Measurements from ENCODE around the gene BRPF1.
"Not testable (repeated sequence)": the region's sequence is repeated elsewhere in the genome, so short reads cannot be mapped to it uniquely, and the experiment has no call there.

Gene BRPF1

DNA sequence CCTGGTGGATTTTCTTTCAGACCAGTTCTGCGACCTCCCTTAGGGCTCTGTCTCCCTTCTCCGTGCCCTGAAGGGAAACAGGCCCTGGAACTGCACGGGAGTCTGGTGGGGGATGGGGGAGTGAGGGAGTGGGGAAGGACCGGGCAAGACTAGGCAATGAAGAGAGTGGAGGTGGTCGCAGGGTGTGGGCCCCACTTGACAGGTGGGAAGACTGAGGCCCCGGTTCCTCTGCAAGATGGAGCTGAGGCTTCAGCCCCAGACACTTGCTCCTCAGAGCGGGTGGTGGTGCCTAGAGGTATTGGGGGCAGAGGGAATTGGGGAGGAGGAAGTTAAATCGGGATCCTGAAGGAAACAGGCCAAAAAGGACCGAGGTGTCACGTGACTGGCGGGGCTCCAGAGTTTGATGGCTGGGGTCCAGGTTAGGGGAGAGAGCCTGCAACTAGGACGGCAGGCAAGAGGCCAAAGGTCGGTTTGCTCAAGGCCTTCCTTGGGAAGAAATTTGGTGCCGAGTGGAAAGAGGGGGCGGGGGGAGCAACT is 38.8 kb downstream of the BRPF1 start:
- no peak for DNase-seq

GRCh38 chr3:9771007-9771406 is 39.5 kb downstream of the BRPF1 start:
- DNase-seq = not testable (repeated sequence)

DNA sequence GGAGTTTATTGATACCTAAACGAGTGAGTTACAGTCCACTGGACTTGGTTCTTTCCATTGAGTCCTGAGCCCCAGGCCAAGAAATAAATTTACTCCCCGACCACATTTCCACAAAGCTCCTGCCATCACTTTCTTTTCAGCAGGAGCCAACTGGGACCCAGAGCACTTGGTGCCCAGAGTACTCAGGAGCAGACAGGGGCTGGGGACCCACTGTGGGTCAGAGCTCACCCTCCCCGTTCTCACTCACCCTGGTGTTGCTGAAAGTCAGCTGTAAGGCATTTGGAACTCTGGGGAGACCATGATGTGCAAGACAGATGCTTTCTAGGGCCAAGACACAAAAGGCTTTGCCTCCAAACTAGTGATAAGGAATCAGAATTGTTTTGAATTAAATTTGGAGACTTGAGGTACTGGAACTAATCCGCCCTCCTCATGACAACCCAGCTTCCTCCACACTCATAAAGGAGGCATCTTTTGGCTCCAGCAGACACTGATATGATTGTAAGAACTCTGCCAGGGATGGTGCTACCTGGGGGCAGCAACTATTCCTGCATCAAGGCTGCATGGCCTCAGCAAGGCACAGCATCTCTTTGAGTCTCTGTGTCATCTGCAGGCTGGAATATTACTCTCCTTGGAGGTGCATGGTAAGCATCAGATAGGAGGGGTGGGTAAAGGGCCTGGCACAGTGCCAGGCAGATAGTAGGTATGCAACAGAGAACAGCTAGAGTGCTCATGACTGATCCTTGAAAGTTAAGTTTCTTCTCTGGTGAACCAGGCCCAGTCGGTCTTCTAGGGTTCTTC is 45.6 kb downstream of the BRPF1 start:
- no peak for DNase-seq

- no peak for DNase-seq
Observed at GRCh38 chr3:9777694-9778021, 46.1 kb downstream of the BRPF1 start.

DNA sequence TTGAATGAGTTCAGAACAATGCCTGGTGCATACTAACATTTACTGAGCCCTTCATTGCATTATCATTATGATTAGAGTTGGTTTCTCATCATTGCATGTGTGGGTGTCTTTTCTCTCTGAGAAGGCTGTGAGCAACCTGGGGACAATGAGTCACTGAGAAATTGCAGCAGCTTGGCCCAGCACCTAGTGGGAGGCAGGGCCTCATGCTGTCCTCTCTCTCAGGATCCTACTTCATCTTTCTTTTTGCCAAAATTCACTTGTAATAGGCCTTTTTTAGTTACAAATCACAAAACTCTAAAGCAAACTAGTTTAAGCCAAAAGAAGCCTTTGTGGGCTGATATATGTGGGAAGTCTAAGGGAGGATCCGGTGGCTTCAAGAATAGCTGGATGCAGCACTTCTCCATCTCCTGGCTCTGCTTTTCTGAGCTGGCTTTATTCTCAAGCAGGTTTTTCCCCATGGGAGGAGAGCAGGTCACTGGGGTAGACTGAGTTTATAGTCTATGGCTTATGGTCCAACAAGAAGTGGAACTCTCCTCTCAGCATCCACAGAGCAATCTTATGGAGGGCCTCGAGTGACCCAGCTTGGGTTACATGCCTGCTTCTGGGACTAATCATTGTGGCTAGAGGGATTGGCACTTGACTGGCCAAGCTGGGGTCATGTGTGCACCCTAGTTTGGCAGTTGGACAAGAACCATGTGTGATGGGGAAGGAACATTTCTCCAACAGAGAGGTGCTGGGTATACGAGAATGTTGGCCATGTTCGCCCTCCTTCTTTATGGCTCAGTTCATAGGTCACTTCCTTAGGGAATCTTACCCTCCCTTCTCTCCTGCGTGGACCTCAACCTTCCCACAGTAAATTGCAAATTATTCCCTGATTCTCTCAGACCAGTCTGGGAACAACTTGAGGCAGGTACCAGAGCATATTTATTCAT is 46.9 kb downstream of the BRPF1 start:
- peak; percentile 66 for DNase-seq

DNA sequence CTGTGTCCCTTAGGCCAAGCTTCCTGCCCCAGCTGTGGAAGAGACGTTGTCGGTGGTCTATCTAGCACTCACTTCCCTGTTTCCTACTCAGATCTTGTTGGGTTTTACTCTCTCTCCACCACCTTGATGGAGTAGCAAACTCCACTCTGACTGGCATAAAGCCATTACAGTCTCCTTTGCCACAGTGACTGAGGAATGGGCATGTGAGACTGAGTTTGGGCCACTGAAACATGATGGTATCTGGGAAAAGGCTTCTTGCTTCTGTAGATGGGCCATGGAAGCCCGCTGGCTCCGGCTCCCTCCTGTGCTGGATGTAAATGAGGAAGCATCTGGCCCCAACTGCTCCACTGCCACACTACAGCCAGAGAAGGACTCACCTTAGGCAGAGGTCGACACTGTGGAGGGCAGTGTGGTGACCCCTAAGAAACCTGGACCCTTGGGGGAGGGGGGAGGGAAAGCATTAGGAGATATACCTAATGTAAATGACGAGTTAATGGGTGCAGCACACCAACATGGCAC is 47.6 kb downstream of the BRPF1 start:
- no peak for DNase-seq

DNA sequence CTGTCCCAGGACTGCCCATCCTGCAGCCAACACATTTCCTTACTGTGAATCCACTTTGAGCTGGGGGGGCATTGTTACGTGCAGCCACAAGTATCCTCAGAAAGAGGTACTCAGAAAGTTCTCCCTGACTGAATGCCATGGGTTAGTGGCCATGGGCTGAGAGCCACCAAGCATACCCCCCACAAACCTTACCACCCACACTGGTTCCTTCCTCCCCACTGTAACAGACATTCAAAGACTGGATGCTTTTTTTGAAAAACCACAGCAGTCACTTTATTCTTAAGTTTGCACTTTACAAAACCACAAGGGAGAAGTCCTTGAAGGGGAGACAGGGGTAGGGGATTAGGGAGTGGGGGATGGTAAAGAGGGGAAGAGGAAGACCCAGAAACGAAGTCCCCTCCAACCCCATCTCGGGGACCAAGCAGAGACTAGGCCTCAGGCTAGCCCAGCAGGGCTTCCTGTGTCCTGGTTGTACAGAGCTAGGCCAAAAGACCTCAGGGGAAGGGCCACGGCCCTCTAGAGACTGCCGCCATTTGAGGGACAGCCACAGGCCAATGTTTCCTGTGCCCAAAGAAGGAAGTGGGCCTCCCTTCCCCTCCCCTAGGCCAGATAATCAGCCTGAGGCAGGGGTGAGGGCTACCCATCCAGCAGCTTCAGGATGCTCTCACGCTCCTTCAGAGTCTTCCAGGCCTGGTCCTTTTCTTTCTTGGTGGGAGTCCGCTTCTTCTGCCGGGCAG is 48.4 kb downstream of the BRPF1 start:
- DNase-seq = no peak

DNA sequence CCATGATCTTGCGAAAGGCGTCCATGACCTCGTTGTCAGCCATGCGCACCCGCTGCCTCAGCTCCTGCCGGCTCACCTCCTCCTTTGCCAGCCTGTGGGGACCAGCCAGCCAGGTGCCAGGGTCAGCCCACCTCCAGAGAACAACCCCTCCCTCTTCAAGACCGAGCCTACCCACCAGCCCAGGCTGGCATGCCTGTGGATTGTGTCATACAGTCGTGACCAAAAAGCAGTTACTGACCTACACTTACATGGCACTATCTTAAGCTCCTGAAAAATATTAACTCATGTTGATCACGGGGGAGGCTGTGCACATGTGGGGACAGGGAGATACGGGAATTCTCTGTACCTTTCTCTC is 48.9 kb downstream of the BRPF1 start:
- no peak for DNase-seq

DNA sequence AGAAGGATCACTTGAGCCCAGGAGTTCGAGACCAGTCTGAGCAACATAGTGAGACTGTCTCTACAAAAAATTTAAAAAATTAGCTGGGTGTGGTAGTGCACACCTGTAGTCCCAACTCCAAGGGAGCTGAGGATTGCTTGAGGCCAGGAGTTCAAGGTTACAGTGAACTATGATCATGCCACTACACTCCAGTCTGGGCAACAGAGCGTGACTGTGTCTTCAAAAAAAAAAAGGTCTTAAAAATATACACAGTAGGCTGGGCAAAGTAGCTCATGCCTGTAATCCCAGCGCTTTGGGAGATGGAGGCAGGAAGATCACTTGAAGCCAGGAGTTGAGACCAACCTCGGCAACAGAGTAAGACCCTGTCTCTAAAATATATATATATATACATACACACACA is 49.4 kb downstream of the BRPF1 start:
- no peak for DNase-seq

GRCh38 chr3:9781551-9781950 is 50.0 kb downstream of the BRPF1 start:
- DNase-seq = no peak

GRCh38 chr3:9781978-9782603 is 50.6 kb downstream of the BRPF1 start:
- no peak for DNase-seq

DNA sequence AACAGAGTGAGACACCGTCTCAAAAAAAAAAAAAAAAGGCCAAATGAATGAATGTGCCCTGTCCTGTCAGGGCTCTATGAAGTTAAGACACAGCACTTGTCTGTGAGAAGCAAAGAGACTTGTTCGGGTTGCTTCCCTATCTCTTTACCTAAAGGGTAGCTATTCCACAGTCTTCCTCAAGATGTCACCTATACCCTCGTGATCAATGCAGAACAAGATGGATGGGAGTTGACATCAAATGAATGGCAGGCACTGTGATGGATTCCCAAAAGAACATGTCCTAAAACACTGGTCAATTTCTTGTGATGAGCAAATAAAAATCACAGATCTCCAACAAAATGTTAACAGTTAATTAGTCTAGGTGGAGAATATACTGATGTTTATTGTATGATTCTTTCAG is 51.2 kb downstream of the BRPF1 start:
- no peak for DNase-seq

GRCh38 chr3:9783954-9784353 is 52.4 kb downstream of the BRPF1 start:
- DNase-seq = no peak

DNA sequence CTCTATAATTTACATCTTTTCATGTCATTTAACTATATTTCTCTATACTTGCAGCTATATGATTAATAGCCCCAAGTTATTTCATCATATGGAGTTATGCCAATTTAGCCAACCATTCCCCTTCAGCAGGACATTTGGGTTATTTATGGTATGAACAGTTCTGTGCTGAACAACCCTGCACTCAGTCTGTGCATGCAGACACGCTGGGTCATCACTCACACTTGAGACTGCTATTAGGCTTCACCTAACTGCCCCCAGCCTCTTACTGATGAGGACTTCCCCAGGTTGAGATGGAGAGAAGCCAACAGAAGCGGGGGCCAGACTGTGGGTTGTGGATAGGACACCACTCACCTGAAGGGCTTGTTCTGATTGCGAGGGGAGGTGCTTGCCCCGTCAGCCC is 53.4 kb downstream of the BRPF1 start:
- DNase-seq = peak; percentile 59

DNA sequence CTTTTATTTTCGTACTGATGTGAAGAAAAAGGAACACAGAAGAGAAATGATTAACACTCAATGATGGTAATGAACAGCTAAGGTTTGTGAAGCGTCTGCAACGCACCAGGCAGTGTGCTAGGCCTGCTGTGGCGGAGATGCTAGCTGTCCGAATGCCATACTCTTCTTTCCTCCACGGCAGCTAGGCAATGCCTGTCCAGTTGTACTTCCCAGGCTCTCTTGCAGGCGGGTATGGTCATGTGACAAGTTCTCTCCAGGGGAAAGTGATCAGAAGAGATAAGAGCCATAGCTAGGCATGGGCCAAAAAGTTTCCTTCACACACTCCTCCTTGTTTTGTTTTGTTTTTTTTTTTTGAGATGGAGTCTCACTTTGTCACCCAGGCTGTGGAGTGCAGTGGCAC is 54.1 kb downstream of the BRPF1 start:
- DNase-seq = no peak

- no peak for DNase-seq
Observed at GRCh38 chr3:9786209-9786739, 54.7 kb downstream of the BRPF1 start.

- DNase-seq = no peak
Observed at GRCh38 chr3:9786825-9787669, 55.5 kb downstream of the BRPF1 start.

DNA sequence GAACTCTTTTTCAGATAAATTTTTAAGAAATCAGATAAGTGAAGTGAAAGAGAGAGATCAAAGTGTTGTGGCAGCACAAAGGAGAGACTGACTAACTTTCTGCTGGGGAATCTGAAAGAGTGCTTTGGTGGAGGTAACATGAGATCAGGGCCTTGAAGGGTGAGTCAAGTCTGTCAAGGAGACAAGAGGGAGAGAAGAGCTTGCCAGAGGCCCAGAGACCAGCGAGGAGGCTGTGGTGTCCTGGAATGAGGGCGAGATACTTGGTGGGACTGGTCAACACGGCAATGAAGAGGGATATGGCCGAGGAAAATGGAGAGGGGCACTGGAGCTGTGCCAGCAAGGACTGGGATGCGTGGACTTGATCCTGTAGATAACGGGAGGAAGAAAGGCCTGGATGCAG is 56.2 kb downstream of the BRPF1 start:
- DNase-seq = no peak

GRCh38 chr3:9791127-9791526 is 59.6 kb downstream of the BRPF1 start:
- no peak for DNase-seq

- DNase-seq = no peak
Observed at GRCh38 chr3:9791790-9792404, 60.4 kb downstream of the BRPF1 start.
